NK-92 (cell line): Measurements from ENCODE around the gene BTBD7.
"Not testable (repeated sequence)": the region's sequence is repeated elsewhere in the genome, so short reads cannot be mapped to it uniquely, and the experiment has no call there.

Experiments used
- DNase-seq: peaks from one replicate; lab custom pipeline; 2025; ENCODE audit not compliant: unreplicated experiment; lab: John Stamatoyannopoulos, UW

Gene BTBD7

DNA sequence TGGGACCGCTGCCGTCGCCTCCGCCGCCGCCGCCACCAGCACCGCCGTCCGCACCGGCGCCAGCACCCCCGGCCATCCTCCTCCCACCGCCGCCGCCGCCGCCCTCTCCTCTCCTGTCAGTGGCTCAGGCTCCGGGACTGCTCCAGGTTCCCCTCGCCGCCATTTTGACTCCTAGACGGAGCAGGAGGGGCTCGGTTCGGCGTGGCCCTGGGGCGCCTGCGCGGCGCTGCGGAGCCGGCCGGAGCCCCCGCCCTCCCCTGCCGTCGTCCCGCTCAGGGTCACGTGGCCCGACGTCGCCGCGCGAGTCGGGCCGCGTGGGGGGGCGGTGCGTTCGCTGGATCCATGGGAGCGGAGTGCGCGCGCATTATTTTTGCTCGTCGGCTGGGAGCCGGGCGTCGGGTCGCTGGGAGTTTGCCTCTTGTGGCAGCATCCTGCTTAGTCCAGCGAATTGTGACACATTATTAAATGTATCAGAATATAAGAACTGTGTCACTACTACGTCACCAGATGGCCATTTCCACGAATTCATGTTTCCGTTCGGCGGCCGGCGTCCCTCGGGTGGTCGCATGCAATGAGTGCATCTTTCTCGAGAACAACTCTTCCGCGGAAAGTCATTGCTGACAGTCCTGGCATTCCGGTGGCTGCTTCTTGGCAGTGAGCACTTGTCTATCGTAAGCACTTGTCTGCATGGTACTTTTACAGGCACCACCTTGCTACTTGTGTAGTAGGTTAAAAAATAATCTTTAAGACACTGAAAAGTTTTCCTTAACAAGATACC is at the start of gene BTBD7:
BTBD7 (minus strand) TSS at position 184 of the 778 bp plus-strand sequence. CDS start 36,985 bp downstream, outside the sequence.
- DNase-seq, result peak; percentile 69

GRCh38 chr14:93381644-93382043 is 48.8 kb upstream of the BTBD7 start:
- DNase-seq, result no peak

- no peak for DNase-seq
Observed at GRCh38 chr14:93379831-93380230, 47.0 kb upstream of the BTBD7 start.

DNA sequence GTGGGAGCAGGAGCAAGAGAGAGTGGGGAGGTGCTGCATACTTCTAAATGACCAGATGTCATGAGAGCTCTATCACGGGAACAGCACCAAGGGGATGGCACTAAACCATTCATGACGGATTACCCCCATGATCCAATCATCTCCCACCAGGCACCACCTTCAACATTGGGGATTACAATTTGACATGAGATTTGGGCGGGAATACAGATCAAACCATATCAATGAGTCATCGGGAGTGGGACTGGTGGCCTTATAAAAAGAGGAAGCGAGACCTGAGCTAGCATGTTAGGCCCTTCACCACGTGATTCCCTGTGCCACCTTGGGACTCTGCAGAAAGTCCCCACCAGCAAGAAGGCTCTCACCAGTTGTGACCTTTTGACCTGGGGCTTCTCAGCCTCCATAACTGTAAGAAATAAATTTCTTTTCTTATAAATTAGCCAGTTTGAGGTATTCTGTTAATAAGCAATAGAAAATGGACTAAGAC is 42.9 kb upstream of the BTBD7 start:
- DNase-seq, result no peak

DNA sequence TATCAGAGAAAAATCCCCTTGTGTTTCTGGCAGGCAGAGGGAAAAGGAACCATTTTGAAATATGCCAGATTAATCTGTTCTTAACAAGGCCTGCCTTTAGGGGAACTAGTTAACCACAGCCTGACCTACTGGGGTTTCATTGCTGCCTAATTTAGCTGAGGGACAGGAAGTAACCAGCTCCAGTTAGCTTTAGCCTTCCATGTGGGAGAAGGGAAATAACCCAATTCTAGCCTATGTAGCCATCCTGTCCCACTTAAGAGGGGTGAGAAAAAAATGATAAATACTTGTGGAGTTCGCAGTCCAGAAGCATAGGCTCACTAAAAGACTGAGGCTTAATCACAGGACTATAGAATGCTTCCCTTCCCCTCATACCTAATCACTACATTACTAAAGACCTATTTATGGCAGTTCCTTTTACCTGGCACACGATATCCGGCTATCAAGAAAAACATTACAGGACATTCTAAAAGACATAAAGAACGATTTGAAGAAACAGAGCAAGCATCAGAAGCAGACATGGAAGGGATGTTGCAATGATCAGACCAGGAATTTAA is 37.0 kb upstream of the BTBD7 start:
- no peak for DNase-seq

DNA sequence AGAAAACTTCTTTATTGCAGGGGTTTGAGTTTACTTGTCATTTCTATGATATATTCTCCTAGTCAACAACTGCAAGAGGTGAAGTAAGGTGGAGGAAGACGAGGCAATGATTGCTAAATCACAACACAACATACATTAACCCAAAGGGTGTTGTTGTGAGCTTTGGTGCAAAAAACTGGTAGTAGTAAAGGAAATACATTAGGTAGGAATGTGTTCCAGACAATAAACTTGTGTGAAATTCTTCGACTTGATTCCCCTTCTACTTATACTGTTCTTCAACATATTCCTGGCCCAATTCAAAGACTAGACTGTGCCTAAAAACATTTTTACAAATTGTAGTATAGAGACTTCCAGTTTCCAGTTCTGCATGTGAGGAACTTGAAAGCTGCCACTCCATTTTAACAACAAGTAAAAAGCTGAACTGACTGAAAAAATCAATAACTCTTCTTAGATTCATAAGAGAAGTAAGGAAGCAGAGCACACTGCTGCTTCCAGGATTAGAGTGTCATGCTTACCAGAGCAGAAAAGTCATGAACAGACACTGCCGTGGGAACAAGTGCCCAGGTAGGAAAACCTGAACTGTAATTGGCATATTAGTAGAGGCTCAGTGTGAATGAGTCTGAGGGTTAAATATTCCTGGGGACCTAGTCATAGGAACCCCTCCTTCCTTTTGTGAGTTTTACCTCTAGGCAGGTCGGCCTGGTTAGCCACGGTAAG is 36.3 kb upstream of the BTBD7 start:
- DNase-seq, result no peak

DNA sequence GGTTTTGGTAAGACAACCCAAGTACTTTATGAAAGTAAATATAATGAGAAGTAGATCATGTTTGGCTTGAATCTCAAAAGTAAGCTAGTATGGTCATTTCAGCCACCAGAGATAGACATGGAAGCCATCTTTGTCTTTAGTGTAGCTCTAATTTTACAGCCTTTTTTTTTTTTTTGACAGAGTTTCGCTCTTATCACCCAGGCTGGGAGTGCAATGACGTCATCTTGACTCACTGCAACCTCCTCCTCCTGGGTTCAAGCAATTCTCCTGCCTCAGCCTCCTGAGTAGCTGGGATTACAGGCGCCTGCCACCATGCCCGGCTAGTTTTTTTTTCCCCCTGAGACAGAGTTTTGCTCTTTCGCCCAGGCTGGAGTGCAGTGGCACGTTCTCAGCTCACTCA is 22.0 kb upstream of the BTBD7 start:
- DNase-seq, result not testable (repeated sequence)

GRCh38 chr14:93348292-93348691 is 15.5 kb upstream of the BTBD7 start:
- no peak for DNase-seq

- no peak for DNase-seq
Observed at GRCh38 chr14:93347850-93348249, 15.0 kb upstream of the BTBD7 start.

DNA sequence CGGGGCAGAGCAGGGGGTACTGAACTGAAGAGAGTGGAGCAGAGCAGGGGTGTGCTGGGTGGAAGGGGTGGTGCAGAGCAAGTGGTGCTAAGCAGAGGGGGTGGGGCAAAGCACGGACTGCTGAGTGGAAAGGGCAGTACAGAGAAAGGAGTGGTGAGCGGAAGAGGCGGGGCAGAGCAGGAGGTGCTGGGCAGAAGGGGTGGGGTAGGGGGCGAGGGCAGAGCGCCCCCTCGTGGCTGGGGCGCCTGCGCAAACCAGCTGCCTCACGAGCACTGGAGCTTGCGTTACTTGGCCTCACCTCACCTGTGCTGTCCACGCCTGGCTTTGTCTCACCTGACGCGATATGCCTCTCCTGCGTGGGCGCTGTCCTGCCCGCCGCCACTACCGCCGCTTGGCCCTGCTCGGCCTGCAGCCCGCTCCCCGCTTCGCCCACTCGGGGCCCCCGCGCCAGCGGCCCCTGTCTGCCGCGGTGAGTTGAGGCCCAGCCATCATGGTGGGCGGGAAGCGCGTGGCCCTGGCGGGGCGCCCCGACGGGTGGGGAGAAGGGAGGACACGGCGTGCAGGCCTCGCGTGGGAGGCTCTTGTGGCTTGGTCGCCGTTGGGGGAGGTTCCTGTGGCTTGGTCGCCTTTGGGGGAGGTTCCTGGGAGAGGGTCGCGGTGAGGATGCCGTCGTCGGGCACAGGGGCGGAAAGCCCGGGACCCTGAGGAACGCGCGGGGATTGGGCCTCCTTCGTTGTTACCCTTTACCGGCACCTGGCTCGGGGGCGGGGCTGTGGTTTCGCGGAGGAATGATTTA is 14.3 kb upstream of the BTBD7 start, which contains the start of gene COX8C:
COX8C (plus strand) TSS at position 257 of the 796 bp plus-strand sequence; CDS start at position 344, 87 bp downstream.
- no peak for DNase-seq

DNA sequence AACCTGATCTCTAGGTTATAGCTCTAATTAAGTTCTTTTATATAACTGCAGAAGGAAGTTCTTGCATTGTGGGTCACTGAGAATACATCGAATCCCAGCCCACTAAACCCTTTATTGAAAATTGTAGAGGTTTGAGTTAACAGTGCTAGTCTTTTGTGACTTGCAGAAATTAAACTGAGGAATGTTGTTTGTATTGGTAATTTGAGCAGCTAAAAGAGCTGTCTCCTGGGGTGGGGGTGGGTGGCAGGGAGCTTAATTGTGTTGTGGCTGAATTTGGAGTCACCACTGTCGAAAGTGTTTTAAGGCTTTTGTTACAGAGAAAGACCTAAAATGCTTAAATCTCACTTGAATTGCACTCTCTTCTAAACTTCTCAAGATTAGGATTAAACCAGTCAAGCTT is 11.0 kb upstream of the BTBD7 start:
- no peak for DNase-seq

DNA sequence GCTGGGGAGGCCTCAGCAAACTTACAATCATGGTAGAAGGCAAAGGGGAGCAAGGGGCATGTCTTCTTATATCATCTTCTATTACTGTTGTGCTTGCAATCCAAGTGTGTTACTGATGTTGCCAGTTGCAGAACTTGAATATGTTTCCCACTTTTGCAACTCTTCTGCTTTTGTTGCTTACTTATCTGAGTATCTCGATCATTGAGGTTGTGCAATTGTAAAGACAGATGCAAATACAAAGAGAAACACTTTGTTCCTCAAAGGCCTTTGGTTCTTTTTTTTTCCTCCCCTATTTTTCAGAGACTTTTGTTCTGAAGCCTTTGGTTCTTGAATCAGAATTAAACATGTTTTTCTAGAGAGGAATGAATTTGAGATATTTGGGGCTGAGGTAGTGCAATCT is 10.4 kb upstream of the BTBD7 start:
- no peak for DNase-seq

- no peak for DNase-seq
Observed at GRCh38 chr14:93337884-93338283, 5.0 kb upstream of the BTBD7 start.

GRCh38 chr14:93337143-93337753 is 4.4 kb upstream of the BTBD7 start:
- no peak for DNase-seq

DNA sequence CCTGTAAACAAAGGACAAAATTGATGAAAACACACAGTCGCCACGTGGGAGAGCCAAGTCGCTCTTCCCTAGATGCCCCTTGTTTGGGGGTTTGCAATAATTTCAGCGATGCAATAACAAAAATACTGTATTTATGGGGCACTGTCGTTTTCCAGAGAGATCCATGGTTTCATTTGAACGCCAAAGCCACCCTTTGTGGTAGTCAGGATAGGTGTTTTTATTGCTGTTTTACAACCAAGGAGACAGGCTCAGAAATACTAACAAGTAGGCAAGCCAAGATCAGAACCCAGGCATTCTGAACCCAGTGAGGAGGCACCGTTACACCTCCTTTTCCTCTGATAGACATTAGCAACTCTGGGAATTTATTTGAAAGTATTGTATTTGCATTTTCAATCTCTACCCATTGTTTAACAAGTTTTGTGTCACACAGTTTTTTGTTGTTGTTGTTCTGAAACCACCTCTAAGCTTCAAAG is 831 bp upstream of the BTBD7 start:
- DNase-seq, result no peak

- DNase-seq, result no peak
Observed at GRCh38 chr14:93332397-93332852, 411 bp downstream of the BTBD7 start.

DNA sequence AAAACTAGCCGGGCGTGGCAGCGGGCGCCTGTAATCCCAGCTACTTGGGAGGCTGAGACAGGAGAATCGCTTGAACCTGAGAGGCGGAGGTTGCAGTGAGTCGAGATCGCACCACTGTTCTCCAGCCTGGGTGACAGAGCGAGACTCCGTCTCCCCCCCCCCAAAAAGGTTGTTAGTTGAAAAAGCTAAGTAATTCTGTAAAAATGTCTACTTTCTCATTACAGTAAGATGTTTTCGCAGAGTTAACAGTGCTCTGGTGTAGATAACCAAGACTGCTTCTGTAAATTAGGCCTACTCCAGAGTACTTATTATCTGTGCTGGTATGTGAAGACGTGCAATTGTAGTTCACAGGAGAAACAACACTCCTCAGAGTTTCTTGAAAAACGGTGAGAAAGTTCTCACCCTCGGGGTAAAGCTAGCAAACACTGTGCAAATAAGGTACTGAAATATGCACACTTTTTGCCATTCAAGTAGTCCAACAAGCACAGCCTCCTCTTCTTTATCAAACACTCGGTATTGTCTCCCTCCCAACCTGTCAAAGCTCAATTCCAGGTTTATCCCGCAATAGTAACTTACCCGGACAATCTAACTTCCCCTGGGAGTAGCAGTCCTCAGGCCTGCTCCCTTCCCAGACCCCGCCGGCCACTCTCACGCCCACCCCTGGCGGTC is 974 bp downstream of the BTBD7 start:
- DNase-seq, result no peak

- no peak for DNase-seq
Observed at GRCh38 chr14:93331002-93331727, 1.7 kb downstream of the BTBD7 start.

DNA sequence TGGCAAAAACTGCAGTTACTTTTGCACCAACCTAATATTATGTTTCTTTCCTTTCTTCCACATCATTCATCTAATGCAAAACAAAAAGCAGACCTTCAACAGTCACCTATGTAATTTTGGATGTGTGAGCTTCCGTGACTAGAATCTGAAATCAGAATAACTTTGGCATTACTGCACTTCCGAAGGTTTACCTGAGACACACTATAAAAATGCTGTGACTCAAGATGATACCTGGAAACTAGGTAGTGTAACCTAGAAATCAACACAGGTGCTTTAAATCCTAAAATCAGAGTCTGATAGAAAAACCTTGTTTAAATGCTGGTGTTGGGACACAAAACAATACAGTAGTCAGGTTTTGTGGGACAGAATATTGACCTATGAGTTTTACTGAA is 2.2 kb downstream of the BTBD7 start:
- DNase-seq, result no peak
